Karpas-422 (cell line): ENCODE results near the gene CKAP2L. TPM values are rescaled to one million over a fixed set of nuclear protein-coding genes. Genes with fewer than 3 reads are reported as not detected.

Experiments used
- DNase-seq: peaks from one replicate; pipeline ENCODE4 v3.0.0-alpha.2; 2015
- H2AFZ ChIP-seq: fragments of 200-600 bp; sonication (generic); 2 replicates; pipeline ENCODE4 v1.6.1; 2014; ENCODE audit warnings: antibody characterized with exemption, low read length, mixed read lengths
- H3K27ac ChIP-seq: fragments of 200-600 bp; sonication (generic); 2 replicates; pipeline ENCODE4 v1.5.1; 2014; ENCODE audit warnings: mild to moderate bottlenecking, low read length, moderate library complexity
- H3K27me3 ChIP-seq: fragments of 200-600 bp; sonication (generic); 2 replicates; pipeline ENCODE4 v1.6.1; 2014; ENCODE audit warnings: low read length, mixed read lengths
- H3K36me3 ChIP-seq: fragments of 200-600 bp; sonication (generic); 2 replicates; pipeline ENCODE4 v1.6.1; 2014; ENCODE audit warnings: low read length, mixed read lengths; ENCODE audit not compliant: insufficient read depth
- H3K4me1 ChIP-seq: fragments of 200-600 bp; sonication (generic); 2 replicates; pipeline ENCODE4 v1.6.1; 2014; ENCODE audit warnings: mild to moderate bottlenecking, low read length, mixed read lengths
- H3K4me2 ChIP-seq: fragments of 200-600 bp; sonication (generic); 2 replicates; pipeline ENCODE4 v1.6.1; 2014; ENCODE audit warnings: low read length, low read depth, mild to moderate bottlenecking; ENCODE audit not compliant: poor library complexity, severe bottlenecking
- H3K4me3 ChIP-seq: fragments of 200-600 bp; sonication (generic); 2 replicates; pipeline ENCODE4 v1.5.1; 2014; ENCODE audit warnings: mild to moderate bottlenecking, antibody characterized with exemption, low read length, mixed read lengths
- H3K79me2 ChIP-seq: fragments of 200-600 bp; sonication (generic); 2 replicates; pipeline ENCODE4 v1.6.1; 2014; ENCODE audit warnings: mild to moderate bottlenecking, low read length, mixed read lengths
- H3K9ac ChIP-seq: fragments of 200-600 bp; sonication (generic); 2 replicates; pipeline ENCODE4 v1.6.0; 2014; ENCODE audit warnings: low read length
- H3K9me2 ChIP-seq: fragments of 200-600 bp; sonication (generic), shearing (Covaris generic); replicated peaks from 2 replicates; pipeline ENCODE4 v1.6.0; 2014; ENCODE audit warnings: mild to moderate bottlenecking, low read length, moderate library complexity; ENCODE audit not compliant: insufficient read depth
- H3K9me3 ChIP-seq: fragments of 300-700, 200-600 bp; sonication (generic); 2 replicates; pipeline ENCODE4 v1.6.1; 2014; ENCODE audit warnings: low read length, mixed read lengths
- H4K20me1 ChIP-seq: fragments of 200-600 bp; sonication (generic); 2 replicates; pipeline ENCODE4 v1.6.1; 2014; ENCODE audit warnings: mild to moderate bottlenecking, antibody characterized with exemption, low read length, low read depth; ENCODE audit not compliant: insufficient read depth
- total RNA-seq: library from RNA; depleted of rRNA; stranded (reverse); fragments of >200 nt; shearing (Covaris generic); gene quantifications from 2 replicates; pipeline ENCODE4 v1.2.3, GENCODE V29; 2014; ENCODE audit warnings: low replicate concordance

Gene CKAP2L
- total RNA-seq, 1 experiment from 2014 or later, result 17.0 TPM

DNA sequence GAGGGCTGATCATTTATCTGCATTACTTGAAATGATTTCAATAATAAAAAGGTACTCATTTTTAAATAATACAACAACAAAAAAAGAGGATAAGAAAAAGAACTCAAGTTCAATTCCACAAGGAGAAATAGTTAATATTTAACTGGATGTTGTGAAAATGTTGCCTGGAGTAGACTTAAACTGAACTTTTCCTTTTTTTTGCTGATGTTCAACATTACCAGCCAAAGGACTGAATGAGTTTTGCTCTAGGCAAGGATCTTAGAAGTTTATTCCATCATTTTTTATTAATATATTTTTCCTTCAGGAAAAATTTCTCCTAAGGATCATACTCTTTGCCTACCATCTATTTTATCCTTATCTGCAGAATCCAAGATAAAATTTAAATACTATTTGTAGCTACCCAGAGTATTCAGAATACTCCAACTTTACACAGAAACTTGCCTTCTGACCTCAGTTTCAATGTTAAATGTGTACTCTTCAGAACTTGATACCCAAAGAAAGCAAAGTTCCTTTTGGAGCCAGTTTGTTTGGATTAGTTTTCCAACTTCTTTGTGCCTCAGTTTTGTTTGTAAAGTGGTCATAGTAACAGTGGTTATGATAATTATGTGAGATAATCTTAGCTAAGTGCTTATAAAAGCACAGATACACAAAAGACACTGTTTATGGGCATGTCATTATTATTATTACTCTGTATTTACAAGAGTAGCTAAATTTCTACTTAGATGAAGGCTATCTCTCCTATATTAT is 12.8 kb downstream of the CKAP2L start:
- no peak for DNase-seq
- Histone ChIP-seq H3K4me2 (no peak overlapping the region), H3K4me3 (no peak overlapping the region), H3K9me2 (no peaks in the 10 kb centered on the region), H3K9me3 (no peaks in the 10 kb centered on the region), H3K79me2 (peaks cover 60% of the 10 kb centered on the region), H3K27ac (0 out of 2 replicates have a peak overlapping the region, but pooled peaks have one; percentile 2), H3K9ac (no peak overlapping the region), H3K36me3 (peaks cover 61% of the 10 kb centered on the region), H4K20me1 (no peaks in the 10 kb centered on the region), H3K4me1 (peaks cover 22% of the 10 kb centered on the region), H2AFZ (no peak overlapping the region), H3K27me3 (no peaks in the 10 kb centered on the region)

DNA sequence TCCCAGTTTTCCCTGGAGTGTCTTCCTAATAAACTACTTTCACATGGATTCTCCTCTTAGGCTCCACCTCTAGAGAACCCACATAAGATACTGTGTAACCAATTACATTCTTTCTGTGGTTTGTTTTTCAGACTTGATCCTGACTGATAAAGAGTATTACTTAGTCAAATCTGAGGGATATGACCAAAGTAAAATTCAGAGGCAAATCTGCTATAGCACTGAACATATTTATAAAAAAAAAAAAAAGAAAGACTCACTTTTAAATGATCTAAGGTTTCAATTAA is 13.9 kb downstream of the CKAP2L start:
- H2AFZ ChIP-seq, result no peak overlapping the region
- DNase-seq, result no peak
- H3K4me1 ChIP-seq, result peaks cover 22% of the 10 kb centered on the region
- 0 out of 2 replicates have a peak overlapping the region, but pooled peaks have one; percentile 40 for H3K27ac ChIP-seq
- no peak overlapping the region for H3K9ac ChIP-seq
- H3K9me3 ChIP-seq, result no peaks in the 10 kb centered on the region
- peaks cover 57% of the 10 kb centered on the region for H3K36me3 ChIP-seq
- H3K79me2 ChIP-seq, result peaks cover 56% of the 10 kb centered on the region
- no peaks in the 10 kb centered on the region for H4K20me1 ChIP-seq
- H3K4me2 ChIP-seq, result no peak overlapping the region
- H3K4me3 ChIP-seq, result no peak overlapping the region
- H3K9me2 ChIP-seq, result no peaks in the 10 kb centered on the region
- no peaks in the 10 kb centered on the region for H3K27me3 ChIP-seq

DNA sequence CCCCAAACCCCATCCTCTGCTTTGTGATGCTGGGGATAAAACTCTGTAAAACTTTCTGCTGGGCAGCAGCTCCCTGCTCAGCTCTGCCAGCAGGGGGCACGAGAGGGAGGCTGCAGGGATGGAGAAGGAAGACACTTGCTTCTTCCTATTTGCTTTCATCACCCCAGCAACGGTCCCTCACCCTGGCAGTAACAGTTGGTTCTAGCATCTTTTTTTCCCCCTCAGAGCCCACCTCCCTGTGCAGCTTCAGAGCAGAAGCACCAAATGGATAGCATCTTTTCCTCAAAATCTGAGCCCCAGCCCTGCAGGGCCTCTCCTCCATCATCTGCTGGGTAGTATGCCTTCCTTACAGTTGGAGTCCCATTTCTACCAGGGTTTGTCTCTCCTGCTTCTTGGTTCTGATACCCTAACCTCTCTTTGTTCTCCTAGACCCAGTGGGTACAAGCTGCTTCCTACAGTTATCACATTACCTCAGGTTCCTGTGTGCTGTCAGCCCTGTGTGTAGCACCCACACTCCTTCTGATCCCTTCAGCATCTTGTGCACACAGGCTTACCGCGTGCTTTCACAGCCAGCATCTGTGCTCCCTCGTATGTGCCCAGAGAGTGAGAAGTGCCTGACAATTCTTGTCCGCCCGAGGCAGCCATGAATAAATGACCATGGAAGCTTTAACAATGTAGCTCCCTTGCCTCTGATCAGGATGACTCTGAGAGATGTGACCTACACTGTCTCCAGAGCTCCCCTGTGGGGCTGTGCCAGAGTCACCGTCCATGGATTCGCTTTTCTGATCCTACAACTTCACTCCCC is 14.5 kb downstream of the CKAP2L start:
- Histone ChIP-seq H3K9me2 (no peaks in the 10 kb centered on the region), H4K20me1 (no peaks in the 10 kb centered on the region), H3K4me2 (peak overlapping the region; percentile 52), H3K27ac (peak overlapping the region; percentile 40; the same call in 1 of the 2 replicates), H3K9ac (peak overlapping the region; percentile 37; the same call in 1 of the 2 replicates), H3K79me2 (peaks cover 50% of the 10 kb centered on the region), H3K9me3 (no peaks in the 10 kb centered on the region), H2AFZ (peak overlapping the region; percentile 30; the same call in 1 of the 2 replicates), H3K4me1 (peaks cover 22% of the 10 kb centered on the region), H3K36me3 (peaks cover 54% of the 10 kb centered on the region), H3K4me3 (no peak overlapping the region), H3K27me3 (no peaks in the 10 kb centered on the region)
- DNase-seq, result peak; percentile 92

DNA sequence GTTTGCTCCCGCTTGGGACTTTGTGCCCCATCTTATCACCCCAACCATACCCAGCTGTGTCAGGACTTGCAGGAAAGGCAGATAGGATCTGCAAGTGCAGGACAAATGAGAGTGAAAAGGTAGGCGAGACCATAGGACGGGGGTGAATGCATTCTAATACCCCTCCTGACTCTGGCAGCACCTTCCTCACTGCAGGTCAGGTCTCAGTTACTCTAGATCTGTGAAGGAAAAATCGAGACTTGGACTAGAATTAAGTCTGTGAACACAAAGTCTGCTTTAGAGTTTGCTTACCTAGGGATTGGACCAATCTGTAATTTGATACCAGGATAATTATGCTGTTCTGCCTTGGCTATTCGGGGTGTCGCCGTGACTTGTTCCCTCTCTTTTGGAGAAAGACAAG is 23.9 kb downstream of the CKAP2L start:
- Histone ChIP-seq H3K36me3 (peaks cover 54% of the 10 kb centered on the region), H3K9me3 (no peaks in the 10 kb centered on the region), H3K4me3 (no peak overlapping the region), H3K9me2 (no peaks in the 10 kb centered on the region), H3K4me2 (no peak overlapping the region), H3K27ac (no peak overlapping the region), H4K20me1 (no peaks in the 10 kb centered on the region), H3K4me1 (no peaks in the 10 kb centered on the region), H3K9ac (no peak overlapping the region), H2AFZ (no peak overlapping the region), H3K27me3 (no peaks in the 10 kb centered on the region), H3K79me2 (no peaks in the 10 kb centered on the region; the same call in 1 of the 2 replicates)
- DNase-seq, result no peak

DNA sequence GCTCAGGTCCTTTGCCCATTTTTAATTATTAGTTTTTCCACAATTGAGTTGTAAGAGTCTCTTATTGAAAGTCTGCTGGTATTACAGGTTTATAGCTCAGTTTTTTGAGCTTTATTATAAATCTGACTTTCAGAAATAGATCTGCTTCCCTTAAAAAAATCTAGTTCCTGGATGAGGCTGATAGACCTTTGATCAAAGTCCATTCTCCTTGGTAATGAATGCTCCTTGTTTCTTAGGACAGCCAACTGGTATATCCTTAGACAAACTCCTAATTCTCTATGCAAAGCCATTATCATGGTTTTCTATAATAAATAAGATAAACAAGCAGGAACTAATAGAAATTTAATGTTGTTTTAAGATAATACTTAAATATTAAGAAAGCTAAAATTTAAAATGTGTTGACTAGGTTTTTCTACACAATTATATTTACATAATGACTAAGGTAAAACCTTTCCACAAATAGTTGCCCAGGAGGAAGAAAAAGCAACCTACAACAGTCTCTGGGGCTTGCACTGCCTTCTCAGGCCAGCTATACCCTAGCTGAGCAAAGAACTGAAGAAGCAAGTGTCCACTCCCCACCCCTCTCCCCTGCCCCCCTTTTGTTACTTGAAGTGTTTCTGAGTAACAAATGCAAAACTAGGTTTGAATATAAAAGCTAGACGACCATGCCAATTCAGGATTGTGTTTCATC is 26.7 kb downstream of the CKAP2L start:
- Histone ChIP-seq H3K27ac (no peak overlapping the region), H3K9me2 (no peaks in the 10 kb centered on the region), H3K4me3 (no peak overlapping the region), H3K9me3 (no peaks in the 10 kb centered on the region), H3K4me2 (no peak overlapping the region), H3K27me3 (no peaks in the 10 kb centered on the region), H3K79me2 (no peaks in the 10 kb centered on the region), H2AFZ (no peak overlapping the region), H3K9ac (no peak overlapping the region), H3K36me3 (peaks cover 45% of the 10 kb centered on the region), H4K20me1 (no peaks in the 10 kb centered on the region), H3K4me1 (no peaks in the 10 kb centered on the region)
- no peak for DNase-seq

DNA sequence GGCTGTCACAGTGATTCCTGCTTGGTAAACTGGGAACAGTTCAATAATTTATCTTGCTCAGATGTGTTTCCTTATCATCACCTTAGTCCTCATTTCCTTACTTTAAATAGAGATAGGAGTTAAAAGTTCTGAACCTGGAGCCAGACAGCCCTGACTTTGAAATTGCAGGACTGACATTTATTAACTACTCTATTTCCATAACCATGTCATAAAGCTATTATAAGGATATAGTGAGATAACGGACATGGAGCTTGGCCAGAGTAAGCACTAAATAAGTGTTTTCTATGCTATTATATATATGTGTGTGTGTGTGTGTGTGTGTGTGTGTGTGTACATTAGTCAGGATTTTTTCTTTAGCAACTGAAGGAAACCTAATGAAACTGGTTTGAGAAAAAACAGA is 30.5 kb downstream of the CKAP2L start:
- Histone ChIP-seq H3K4me2 (no peak overlapping the region), H3K9me3 (no peaks in the 10 kb centered on the region), H3K9ac (no peak overlapping the region), H4K20me1 (no peaks in the 10 kb centered on the region), H2AFZ (no peak overlapping the region), H3K9me2 (no peaks in the 10 kb centered on the region), H3K36me3 (peaks cover 13% of the 10 kb centered on the region; the same call in 1 of the 2 replicates), H3K27me3 (no peaks in the 10 kb centered on the region), H3K4me3 (no peak overlapping the region), H3K27ac (no peak overlapping the region), H3K4me1 (no peaks in the 10 kb centered on the region), H3K79me2 (no peaks in the 10 kb centered on the region)
- DNase-seq, result no peak

DNA sequence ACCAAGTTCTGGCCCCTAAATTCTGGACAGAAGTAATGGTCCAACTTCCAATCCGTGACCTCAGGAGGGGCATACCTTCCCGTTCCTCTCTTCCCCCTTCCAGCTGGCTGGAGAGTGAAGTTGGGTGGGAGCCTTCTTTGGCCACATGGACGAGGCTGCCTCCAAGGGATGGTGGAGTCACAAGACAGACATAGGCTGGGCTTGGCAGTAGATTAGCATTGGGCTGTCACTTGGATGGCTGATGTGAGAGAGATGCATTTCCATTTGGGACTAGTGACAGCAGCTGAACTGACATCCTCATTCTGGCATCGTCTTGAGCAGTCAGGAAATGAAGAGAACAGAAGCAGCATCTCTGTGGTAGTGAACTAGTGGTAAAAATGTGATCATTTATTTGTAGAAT is 31.0 kb downstream of the CKAP2L start:
- H4K20me1 ChIP-seq, result no peaks in the 10 kb centered on the region
- H3K9ac ChIP-seq, result no peak overlapping the region
- H3K9me3 ChIP-seq, result no peaks in the 10 kb centered on the region
- H3K79me2 ChIP-seq, result no peaks in the 10 kb centered on the region
- H3K4me2 ChIP-seq, result no peak overlapping the region
- H3K27me3 ChIP-seq, result no peaks in the 10 kb centered on the region
- no peak overlapping the region for H3K27ac ChIP-seq
- no peak for DNase-seq
- no peak overlapping the region for H3K4me3 ChIP-seq
- H3K4me1 ChIP-seq, result no peaks in the 10 kb centered on the region
- no peak overlapping the region for H2AFZ ChIP-seq
- no peaks in the 10 kb centered on the region for H3K9me2 ChIP-seq
- peaks cover 10% of the 10 kb centered on the region; the same call in 1 of the 2 replicates for H3K36me3 ChIP-seq

DNA sequence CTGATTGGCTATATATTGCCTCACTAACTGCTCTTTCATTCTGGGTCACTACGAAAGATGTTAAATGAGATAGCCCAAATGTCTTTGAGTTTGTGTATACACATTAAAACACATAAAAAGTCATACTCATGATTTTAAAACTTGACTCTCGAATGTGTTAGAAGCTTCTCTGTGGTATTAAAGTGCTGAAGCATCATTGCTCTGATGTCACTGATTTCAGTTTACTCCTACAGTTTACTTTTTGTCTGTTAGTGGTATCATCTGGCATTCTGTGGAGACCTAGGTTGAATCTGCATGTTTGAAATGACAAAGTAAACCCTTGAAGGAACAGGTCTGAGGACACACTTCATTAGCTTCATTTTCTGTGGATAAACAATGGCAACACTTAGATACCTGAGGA is 32.9 kb downstream of the CKAP2L start:
- Histone ChIP-seq H3K27ac (no peak overlapping the region), H3K9me3 (no peaks in the 10 kb centered on the region)
- DNase-seq, result no peak

More for the DNA sequence above, 32.9 kb downstream of the CKAP2L start:
- H3K4me1 ChIP-seq, result peaks cover 1% of the 10 kb centered on the region
- no peaks in the 10 kb centered on the region for H3K27me3 ChIP-seq
- H3K79me2 ChIP-seq, result no peaks in the 10 kb centered on the region
- no peaks in the 10 kb centered on the region for H4K20me1 ChIP-seq
- H3K4me3 ChIP-seq, result no peak overlapping the region
- no peak overlapping the region for H3K9ac ChIP-seq
- H3K9me2 ChIP-seq, result no peaks in the 10 kb centered on the region
- H2AFZ ChIP-seq, result no peak overlapping the region
- no peak overlapping the region for H3K4me2 ChIP-seq
- H3K36me3 ChIP-seq, result no peaks in the 10 kb centered on the region
